GM04504 (cell line): Measurements from ENCODE around the gene RNF145.
A peak's percentile ranks its signal among the peaks of the same experiment; 100 is the strongest.
"Not testable (repeated sequence)": the region's sequence is repeated elsewhere in the genome, so short reads cannot be mapped to it uniquely, and the experiment has no call there.

Experiments used
- DNase-seq: peaks from one replicate; pipeline ENCODE4 v3.0.0-alpha.2; 2012; ENCODE audit warnings: low read depth

RNF145 gene

DNA sequence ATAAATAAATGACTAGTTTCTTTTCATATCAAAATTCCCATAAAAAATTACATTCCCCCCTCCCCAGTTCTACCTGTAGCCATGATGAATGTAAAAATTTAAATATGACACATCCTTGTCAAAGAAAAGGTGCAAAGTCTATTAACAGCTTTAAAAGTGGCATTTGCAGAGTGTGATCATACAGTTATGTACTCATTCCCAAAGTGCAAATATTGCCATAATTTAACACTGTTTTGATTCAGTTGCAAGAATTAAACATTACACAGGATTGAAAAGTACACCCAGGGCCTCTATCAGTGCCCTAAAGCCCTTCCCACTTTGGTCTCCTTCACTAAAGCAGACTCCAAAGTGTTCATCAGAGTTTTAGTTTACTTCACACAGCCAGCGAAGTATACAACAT is 51.8 kb downstream of the RNF145 start:
- DNase-seq, result no peak

- DNase-seq, result peak; percentile 56
These were observed 52.7 kb downstream of the RNF145 start for GRCh38 chr5:159156426-159157238.

DNA sequence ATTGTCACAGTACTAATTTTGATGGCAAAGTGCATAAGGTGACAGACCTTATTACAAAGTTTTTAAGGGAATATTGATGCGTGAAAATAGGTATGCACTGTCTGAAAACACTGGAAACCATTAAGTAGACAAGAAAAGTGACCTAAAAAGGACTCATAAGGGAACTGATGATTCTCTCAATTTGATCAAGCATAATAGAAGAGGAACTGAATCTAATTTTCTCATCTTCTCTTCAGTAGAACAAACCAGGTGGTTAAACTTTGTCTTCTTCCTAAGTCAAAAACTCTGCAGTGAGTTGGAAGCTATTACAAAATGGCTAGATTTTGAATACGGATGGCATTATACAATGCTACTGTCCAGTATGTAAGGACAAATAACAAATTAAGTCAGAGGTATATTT is 53.4 kb downstream of the RNF145 start:
- no peak for DNase-seq

DNA sequence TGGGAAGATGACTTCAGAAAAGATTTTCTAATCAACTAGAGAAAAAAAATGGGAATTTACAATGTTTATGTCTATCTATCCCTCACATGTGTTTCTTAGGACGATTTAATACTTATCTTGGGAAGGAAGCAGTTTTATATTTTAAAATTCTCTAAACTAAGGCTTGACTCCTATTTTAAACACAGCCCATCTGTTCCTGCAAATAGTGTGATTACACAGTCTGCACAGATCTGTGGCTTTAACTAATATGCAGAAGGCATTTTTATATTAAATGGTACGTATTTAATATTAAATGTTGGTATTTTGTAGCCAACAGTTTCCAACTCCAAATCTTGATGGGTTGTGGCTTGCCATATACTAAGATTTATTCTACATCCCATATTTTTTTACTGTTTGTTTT is 56.5 kb downstream of the RNF145 start:
- no peak for DNase-seq

DNA sequence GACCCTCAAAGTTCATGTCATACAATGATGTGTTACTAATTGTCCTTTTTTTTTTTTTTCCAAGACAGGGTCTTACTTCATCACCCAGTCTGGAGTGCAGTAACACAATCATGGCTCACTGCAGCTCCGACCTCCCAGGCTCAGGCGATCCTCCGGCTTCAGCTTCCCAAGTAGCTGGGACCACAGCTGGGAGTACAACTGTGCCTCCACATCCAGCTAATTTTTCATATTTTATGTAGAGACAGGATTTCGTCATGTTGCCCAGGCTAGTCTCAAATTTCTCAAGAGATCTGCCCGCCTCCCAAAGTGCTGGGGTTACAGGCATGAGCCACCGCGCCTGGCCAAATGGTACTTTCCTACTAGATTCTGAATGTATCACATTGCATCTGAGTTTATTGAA is 60.3 kb downstream of the RNF145 start:
- no peak for DNase-seq

DNA sequence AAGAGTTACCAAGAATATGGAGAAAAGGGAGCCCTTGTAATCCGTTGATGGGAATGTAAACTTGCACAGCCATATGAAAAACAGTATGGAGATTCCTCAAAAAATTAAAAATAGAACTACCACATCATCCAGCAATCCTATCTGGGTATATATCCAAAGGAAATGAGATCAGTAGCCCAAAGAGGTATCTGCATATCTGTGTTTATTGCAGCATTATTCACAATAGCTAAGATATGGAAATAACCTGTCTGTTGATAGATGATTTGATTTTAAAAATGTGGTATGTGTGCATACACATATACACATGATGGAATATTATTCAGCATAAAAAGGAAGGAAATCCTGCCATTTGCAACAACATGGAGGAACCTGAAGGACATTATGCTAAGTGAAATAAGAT is 61.4 kb downstream of the RNF145 start:
- no peak for DNase-seq

GRCh38 chr5:159146839-159147238 is 62.5 kb downstream of the RNF145 start:
- no peak for DNase-seq

- DNase-seq, result not testable (repeated sequence)
These were observed 64.2 kb downstream of the RNF145 start for GRCh38 chr5:159145160-159145559.

DNA sequence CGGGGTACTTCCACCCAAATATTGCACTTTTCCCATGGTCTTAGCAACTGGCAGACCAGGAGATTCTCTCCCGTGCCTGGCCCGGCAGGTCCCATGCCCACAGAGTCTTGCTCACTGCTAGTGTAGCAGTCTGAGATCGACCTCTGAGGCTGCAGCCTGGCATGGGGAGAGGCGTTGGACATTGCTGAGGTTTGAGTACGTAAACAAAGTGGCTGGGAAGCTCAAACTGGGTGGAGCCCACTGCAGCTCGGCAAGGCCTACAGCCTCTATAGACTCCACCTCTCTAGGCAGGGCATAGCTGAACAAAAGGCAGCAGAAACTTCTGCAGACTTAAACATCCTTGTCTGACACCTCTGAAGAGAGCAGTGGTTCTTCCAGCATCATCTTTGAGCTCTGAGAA is 69.6 kb downstream of the RNF145 start:
- no peak for DNase-seq

- peak; percentile 21 for DNase-seq
These were observed 73.3 kb downstream of the RNF145 start for GRCh38 chr5:159135896-159136531.

GRCh38 chr5:159133041-159133741 is 76.2 kb downstream of the RNF145 start:
- peak; percentile 65 for DNase-seq

- no peak for DNase-seq
These were observed 76.8 kb downstream of the RNF145 start for GRCh38 chr5:159132429-159133040.

DNA sequence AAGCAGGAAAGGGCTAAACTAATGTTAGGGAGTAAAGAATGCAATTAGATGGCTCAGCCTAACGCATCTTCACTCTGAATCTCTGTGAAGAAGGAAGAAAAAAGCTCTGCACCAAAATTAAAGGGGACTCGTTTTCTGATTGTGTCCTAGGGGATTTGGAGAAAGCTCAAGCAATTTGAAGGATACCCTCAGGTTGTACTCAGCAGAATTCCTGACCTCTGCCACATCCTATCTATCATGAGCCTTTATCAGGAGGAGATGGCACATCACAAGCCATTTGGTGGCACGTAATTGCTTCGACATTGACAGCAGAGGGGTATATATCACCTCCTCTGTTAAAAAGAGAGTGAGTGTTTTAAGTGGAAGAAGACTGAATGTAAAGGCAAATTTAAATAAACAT is 77.4 kb downstream of the RNF145 start:
- DNase-seq, result no peak

DNA sequence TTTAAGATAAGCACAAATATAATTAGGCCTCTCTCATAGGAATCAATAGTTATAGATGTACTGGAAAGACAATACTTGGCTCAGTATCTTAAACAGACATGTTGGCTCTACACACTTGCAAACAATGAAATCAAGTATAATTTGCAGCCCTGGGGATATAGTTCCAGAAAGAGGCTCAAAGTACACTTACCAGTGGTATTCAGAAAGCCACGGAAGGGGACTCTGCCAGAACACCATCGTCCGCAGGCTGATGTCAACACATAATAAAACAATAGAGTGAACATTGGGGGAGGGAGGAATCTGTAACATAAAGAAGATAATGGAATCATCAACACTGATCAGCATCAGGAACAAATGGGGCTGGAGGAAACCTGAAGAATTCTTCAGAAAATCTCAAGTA is 78.5 kb downstream of the RNF145 start:
- DNase-seq, result no peak

DNA sequence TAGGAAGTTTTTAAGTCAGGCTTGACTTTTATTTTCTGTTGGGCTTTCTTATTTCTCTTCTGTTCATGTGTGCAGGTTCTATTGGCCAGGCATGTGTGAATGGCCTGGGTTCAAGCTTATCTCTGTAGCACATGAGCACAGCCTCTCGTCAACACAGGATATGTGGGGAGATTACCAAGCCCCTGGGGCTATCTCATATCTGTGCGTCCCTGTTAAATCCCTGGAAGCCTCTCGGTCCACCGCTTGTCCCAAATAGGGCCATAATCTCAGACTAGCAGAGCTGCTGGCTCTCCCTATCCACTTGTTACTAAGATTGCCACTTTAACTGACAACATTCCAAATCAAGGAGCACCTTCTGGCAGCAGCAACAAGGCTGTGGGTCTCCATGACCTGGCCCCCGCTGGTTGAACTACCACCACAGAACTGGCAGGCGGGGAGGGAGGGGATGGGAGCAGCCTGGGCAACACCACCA is 81.2 kb downstream of the RNF145 start:
- DNase-seq, result no peak

DNA sequence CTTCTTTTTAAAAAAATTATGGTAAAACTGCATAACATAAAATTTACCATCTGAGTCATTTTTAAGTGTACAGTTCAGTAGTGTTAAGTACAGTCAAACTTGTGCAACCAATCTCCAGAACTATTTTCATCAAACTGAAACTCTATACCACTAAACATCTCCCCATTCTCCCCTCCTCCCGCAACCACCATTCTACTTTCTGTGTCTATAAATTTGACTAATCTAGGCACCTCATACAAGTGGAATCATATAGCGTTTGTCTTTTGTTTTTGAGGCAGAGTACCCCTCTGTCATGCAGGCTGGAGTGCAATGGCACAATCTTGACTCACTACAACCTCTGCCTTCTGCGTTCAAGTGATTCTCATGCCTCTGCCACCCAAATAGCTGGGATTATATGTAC is 85.7 kb downstream of the RNF145 start:
- no peak for DNase-seq

GRCh38 chr5:159123189-159123588 is 86.2 kb downstream of the RNF145 start:
- DNase-seq, result no peak

DNA sequence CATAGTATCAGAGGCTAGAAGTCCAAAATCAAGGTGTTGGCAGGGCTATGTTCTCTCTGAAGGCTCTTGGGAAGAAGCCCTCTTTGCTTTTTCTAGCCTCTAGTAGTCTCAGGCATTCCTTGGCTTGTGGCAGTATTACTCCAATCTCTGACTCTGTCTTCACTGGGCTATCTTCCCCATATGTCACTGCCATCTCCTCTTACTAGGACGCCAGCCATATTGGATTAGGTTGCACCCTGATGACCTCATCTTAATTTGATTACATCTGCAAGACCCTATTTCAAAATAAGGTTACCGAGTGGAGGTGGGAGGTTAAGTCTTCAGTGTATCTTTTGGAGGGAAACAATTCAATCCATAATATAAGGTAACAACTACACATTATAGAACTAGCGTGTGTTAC is 88.3 kb downstream of the RNF145 start:
- no peak for DNase-seq

DNA sequence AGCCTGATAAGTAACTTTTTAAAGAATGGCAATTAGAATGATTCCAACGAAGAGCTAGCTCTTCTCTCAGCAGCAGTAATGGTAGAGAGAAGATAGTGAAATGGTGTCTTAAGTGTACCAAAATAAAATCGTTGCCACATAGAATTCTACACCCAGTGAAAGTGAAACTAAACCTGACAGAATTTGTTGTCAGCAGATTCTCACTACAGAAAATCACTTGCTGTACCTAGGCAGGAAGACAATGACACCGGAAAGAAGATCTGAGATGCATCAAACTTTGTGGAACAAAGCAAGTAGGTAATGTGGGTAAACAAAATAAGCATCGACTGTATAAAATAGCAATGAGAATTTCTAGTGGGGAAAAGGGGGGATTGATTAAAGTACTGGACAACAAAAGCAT is 88.9 kb downstream of the RNF145 start:
- DNase-seq, result no peak

DNA sequence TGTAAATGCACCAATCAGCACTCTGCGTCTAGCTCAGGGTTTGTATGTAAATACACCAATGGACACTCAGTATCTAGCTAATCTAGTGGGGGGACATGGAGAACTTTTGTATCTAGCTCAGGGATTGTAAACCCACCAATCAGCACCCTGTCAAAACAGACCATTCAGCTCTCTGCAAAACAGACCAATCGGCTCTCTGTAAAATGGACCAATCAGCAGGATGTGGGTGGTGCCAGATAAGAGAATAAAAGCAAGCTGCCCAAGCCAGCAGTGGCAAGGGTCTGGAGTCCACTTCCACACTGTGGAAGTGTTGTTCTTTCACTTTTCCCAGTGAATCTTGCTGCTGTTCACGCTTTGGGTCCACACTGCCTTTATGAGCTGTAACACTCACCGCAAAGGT is 89.5 kb downstream of the RNF145 start:
- DNase-seq, result not testable (repeated sequence)

DNA sequence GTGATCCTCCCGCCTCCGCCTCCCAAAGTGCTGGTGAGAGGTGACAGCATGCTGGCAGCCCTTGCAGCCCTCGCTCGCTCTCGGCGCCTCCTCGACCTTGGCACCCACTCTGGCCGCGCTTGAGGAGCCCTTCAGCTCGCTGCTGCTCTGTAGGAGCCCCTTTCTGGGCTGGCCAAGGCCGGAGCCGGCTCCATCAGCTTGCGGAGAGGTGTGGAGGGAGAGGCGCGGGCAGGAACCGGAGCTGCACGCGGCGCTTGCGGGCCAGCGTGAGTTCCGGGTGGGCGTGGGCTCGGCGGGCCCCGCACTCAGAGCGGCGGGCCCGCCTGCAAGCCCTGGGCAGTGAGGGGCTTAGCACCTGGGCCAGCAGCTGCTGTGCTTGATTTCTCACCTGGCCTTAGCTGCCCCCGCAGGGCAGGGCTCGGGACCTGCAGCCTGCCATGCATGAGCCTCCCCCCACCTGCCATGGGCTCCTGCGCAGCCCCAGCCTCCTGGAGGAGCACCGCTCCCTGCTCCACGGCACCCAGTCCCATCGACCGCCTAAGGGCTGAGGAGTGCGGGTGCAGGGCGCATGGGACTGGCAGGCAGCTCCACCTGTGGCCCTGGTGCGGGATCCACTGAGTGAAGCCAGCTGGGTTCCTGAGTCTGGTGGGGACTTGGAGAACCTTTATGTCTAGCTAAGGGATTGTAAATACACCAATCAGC is 90.2 kb downstream of the RNF145 start:
- DNase-seq, result not testable (repeated sequence)

DNA sequence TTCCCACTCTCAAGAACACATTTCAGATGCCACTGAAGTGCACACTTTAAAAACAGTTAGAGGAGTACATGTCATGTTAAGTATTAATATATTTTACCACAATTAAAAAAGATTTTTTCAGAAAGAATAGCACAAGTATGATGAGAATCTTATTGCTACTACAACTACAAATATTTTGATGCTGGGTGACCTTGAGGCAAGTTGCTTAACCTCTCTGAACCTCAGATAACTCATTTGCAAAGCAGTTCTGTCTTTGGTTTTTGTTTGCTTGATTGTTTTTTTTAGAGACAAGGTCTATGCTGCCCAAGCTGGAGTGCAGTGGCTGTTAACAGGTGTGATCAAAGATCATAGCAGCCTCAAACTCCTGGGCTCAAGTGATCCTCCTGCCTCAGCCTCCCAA is 95.9 kb downstream of the RNF145 start:
- DNase-seq, result no peak
